Right ventricle myocardium inferior (tissue), 1 donor: Measurements from ENCODE around the gene KMT2C. TPM values are rescaled to one million over a fixed set of nuclear protein-coding genes. Genes with fewer than 3 reads are reported as not detected.
"Not testable (repeated sequence)": the region's sequence is repeated elsewhere in the genome, so short reads cannot be mapped to it uniquely, and the experiment has no call there.

ENCODE experiments used
- ATAC-seq: fragments of 200-7000 bp; cut with Tn5 transposase; one replicate; pipeline ENCODE4 v1.9.1; 2020; ENCODE audit warnings: mild to moderate bottlenecking, moderate library complexity
- DNase-seq: peaks from one replicate; pipeline ENCODE4 v3.0.0; 2021; ENCODE audit errors: missing footprints
- intact Hi-C: fragments of 100-400 bp; cut with DNase I; formaldehyde crosslinking; loops from one replicate; pipeline ENCODE4 v1.11.0; 2022
- total RNA-seq: library from RNA; stranded (reverse); fragmentation: NEBNext Ultra II Directional; extraction: Animal tissue kit (Norgen Biotek cat#: 25700); gene quantifications from one replicate; pipeline ENCODE4 v1.2.1, GENCODE V29; 2021
- donor health status: DM: no; HTN: yes; CAD: no; lungs with severe emphysema.

KMT2C gene
- total RNA-seq, 1 donor from 2014 or later: 39.4 TPM

DNA sequence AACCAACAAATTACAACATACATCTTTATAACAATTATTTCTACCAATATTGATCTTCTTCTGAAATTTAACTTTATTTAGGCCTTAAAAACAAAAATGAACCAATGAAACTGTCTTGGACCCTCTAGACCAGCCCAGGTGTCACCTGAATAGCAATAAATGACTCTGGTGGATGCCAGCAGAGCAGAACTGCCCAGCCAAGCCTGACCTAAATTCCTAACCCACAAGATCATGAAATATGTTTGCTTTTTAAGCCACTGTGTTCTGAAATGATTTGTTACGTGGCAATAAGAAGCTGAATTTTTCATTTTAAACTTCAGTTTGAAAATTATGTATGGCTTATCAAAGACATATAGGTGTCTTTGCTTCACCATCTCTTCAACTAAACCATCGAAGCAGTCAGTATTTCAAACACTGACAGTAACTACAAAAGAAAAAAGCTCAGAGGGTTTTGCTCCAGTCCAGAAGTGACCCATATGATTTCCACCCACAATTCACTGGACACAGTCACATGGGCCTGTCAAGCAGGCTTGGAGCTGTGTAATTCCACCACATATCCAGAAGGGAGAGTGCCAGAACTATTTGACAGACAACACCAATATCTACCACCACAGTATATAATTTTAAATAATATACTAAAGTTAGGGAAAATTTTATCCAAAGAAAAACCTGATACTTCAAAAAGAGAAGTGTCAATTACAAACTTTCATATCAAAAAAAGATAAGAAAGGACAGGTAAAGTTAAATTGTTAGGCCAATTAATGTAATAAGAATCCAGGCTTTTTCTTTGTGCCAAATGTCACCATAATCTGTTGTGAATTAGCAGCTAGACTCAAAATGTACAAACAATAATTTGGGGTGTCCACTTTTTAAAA lies 94.5 kb downstream of the KMT2C start:
- no peak for DNase-seq
- intact Hi-C loops: loop anchor here (10.0 kb wide), 1 partner anchor 334 kb away; the partner anchor contains the start of gene XRCC2
- ATAC-seq: peak; percentile 69

GRCh38 chr7:152340161-152340560 lies 95.6 kb downstream of the KMT2C start:
- DNase-seq (no peak), ATAC-seq (no peak)
- intact Hi-C loops: loop anchor here (10.0 kb wide), 1 partner anchor 335 kb away; the partner anchor contains the start of gene XRCC2

DNA sequence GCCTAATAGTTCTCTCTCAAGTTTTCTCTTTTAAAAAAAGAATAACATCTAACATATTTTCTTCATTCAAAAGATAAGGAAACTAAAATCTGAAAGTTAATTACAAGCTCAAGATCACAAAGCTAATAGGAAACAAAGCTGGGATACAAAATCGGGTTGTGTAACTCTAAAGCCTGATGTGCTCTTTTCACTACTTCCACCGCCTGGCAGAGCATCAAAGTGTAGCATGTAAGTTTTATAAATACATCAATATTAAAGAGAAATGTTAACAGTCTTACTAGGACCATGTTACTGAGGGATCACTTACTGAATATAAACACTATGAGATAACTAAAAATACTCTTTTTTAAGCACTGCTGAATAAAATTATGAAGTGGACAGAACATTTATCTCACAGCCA lies 97.2 kb downstream of the KMT2C start:
- intact Hi-C loops: loop anchor here (5.0 kb wide), 2 partner anchors 124 to 369 kb away; no protein-coding TSS in a partner anchor
- no peak for ATAC-seq

GRCh38 chr7:152336754-152337368 lies 98.9 kb downstream of the KMT2C start:
- ATAC-seq (no peak), DNase-seq (no peak)
- intact Hi-C loops: loop anchor here (5.0 kb wide), 2 partner anchors 125 to 370 kb away; no protein-coding TSS in a partner anchor

More for the DNA sequence above, 97.2 kb downstream of the KMT2C start:
- no peak for DNase-seq

- DNase-seq: no peak
- intact Hi-C loops: loop anchor here (5.0 kb wide), 2 partner anchors 126 to 371 kb away; no protein-coding TSS in a partner anchor
- peak; percentile 31 for ATAC-seq
Measured at GRCh38 chr7:152335900-152336571, 99.8 kb downstream of the KMT2C start.

GRCh38 chr7:152333134-152333533 lies 102.7 kb downstream of the KMT2C start:
- no peak for ATAC-seq
- DNase-seq: no peak
- intact Hi-C loops: no loop called here

GRCh38 chr7:152330827-152331226 lies 105.0 kb downstream of the KMT2C start:
- DNase-seq (no peak), ATAC-seq (no peak)
- intact Hi-C loops: no loop called here

DNA sequence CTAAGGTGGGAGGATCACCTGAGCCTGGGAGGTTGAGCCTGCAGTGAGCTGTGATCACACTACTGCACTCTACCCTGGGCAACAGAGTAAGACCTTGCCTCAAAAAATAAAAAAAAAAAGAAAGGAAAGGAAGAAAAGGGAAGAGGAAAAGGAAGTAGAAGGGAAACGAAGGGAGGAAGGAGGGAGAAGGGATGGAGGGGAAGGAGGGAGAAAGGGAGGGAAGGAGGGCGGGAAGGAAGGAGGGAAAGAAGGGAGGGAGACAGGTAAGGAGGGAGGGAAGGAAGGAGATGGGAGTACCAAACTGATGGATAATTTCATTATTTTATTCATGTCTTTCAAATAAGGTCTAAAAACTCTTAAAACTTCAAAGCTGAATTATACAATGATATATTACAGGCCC lies 106.3 kb downstream of the KMT2C start:
- no peak for DNase-seq
- ATAC-seq: no peak
- intact Hi-C loops: no loop called here

GRCh38 chr7:152328234-152328633 lies 107.6 kb downstream of the KMT2C start:
- ATAC-seq: peak; percentile 78
- DNase-seq: no peak
- intact Hi-C loops: no loop called here

GRCh38 chr7:152315845-152316244 lies 120.0 kb downstream of the KMT2C start:
- ATAC-seq: no peak
- no peak for DNase-seq

DNA sequence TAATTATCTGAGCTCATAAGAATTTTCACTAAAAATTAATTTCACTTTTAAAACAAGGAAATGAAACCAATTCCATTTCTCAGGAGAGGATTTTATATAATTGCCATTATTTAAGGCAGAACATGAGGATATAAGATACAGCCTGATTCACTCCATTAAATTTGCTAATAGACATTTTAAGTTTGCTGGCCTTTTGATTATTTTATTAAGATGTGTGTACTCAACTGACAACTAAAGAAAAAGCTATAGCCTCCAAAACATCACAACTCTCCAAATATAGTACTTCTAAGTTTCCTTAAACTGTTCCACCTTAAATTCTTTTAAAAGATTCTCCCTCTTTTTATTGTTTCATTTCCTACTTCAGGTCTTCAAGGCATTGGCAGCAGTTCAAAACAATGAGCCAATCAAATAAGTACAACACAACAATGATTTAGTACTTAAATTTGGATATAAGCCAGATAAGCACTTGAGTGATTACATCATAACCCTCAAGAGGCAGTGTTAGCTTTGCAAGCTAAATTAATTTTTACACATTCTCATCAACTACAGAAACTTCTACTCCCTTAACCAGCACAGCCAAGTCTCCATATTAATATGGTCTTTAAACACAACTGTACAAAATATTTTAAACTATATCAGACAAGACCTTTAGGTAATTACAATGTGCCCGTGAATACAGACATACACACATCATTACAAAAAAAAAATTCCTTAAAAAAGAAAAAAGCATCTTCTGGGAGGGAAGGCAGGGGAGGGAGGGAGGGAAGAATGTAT lies 121.8 kb downstream of the KMT2C start:
- intact Hi-C loops: no loop called here
- ATAC-seq: peak; percentile 73

More at GRCh38 chr7:152315845-152316244, 120.0 kb downstream of the KMT2C start:
- intact Hi-C loops: no loop called here

DNA sequence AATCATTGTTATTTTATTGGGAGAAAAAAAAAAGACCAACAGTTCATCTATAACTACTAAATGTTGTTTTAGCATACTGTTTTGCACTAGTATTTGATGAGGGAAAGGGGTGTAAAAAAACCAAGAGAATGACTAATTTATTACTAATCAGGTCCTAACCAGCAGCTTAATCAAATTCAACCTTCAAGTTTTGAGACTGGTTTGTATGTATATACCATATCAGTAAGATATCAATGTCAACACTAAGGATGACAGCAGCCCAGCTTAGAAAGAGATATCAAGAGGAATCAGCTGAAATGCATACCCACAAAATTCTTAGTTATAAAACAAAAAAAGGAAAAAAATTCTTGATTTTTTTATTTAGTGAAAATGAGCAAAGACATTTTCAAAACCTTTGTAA lies 122.6 kb downstream of the KMT2C start:
- no peak for ATAC-seq
- intact Hi-C loops: no loop called here
- DNase-seq: no peak

More for the DNA sequence above, 121.8 kb downstream of the KMT2C start:
- no peak for DNase-seq

DNA sequence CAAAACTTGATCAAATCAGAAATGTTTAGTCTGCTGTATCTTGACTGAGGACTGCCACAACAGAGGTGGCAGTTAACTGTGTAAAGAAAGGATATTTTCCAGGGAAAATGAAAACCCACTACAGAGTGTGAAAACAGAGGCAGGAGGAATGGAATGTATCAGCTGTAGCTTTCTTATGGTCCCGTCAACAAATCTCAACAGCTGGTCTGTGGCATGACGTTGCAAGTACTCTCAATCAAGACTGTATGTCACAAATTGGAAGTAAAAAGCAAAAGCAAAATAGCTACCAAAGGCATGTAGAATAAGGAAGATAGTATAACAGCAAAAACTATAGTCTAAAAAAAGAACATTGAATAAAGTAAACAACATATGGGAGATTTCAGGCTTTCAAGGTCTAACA lies 123.5 kb downstream of the KMT2C start:
- DNase-seq (no peak), ATAC-seq (no peak)
- intact Hi-C loops: no loop called here

- intact Hi-C loops: no loop called here
- no peak for DNase-seq
Measured at GRCh38 chr7:152307902-152308301, 127.9 kb downstream of the KMT2C start.

GRCh38 chr7:152299542-152300143 lies 136.2 kb downstream of the KMT2C start:
- not testable (repeated sequence) for ATAC-seq

More at GRCh38 chr7:152307902-152308301, 127.9 kb downstream of the KMT2C start:
- ATAC-seq: no peak

GRCh38 chr7:152292897-152293296 lies 142.9 kb downstream of the KMT2C start:
- no peak for ATAC-seq

More at GRCh38 chr7:152299542-152300143, 136.2 kb downstream of the KMT2C start:
- intact Hi-C loops, DNase-seq: not testable (repeated sequence)

DNA sequence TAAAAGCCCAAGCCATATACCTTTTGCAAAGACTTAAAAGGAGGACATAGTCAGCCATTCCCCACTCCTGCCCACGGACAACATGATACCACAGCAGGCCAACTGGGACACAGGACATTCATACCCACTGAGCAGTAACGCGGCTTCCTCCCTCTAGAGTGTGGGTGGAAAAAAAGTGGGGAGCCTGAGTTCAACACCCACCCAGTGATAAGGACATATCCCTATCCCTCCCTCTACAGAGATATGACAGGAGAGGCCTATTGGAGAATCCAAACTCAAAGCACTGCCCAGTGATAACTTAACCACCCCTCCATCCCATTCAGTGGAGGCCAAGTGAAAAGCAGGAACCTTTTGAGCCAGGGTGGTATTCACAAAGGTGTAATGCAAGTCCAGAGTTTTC lies 148.8 kb downstream of the KMT2C start:
- intact Hi-C loops, DNase-seq, ATAC-seq: not testable (repeated sequence)

More at GRCh38 chr7:152292897-152293296, 142.9 kb downstream of the KMT2C start:
- intact Hi-C loops: no loop called here
- DNase-seq: no peak

- DNase-seq, intact Hi-C loops: not testable (repeated sequence)
- ATAC-seq: peak; percentile 34
Measured at GRCh38 chr7:152286219-152286618, 149.6 kb downstream of the KMT2C start.
